ENCODE results near the gene TMEM272. TPM values are rescaled to one million over a fixed set of nuclear protein-coding genes. Genes with fewer than 3 reads are reported as not detected.
A peak's percentile ranks its signal among the peaks of the same experiment; 100 is the strongest.

TMEM272 gene
- total RNA-seq, 2 experiments from 2014 or later: 1.00 to 1.9 TPM

DNA sequence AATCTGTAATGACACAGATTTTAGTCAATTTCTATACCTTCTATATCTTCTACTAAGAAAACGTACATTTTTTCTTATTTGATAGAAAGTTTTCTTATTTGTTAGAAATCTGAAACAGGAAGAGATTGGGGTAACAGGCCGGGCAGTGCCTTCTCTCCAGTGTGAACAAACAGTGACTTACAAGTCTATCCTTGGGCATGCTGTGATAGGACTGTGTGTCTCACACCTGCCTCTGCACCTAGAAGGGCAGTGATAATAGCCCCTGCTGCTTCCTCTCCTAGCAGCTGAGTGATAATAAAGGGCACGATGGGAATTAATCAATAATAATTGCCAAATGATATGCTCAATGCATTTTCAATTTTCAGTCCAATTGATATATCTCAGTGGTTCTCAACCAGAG is 1.4 kb downstream of the TMEM272 start:
- H3K27ac Mint-ChIP-seq: no peak overlapping the region
- H3K4me3 Mint-ChIP-seq: no peak overlapping the region
- H3K9me3 Mint-ChIP-seq: no peaks in the 10 kb centered on the region
- POLR2A ChIA-PET: no interaction called here
- H3K4me1 Mint-ChIP-seq: peaks cover 10% of the 10 kb centered on the region
- DNase-seq (no peak), ATAC-seq (ENCODE audit: low read depth) (no peak)
- no peaks in the 10 kb centered on the region for H3K36me3 Mint-ChIP-seq
- peaks cover 11% of the 10 kb centered on the region for H3K27me3 Mint-ChIP-seq

DNA sequence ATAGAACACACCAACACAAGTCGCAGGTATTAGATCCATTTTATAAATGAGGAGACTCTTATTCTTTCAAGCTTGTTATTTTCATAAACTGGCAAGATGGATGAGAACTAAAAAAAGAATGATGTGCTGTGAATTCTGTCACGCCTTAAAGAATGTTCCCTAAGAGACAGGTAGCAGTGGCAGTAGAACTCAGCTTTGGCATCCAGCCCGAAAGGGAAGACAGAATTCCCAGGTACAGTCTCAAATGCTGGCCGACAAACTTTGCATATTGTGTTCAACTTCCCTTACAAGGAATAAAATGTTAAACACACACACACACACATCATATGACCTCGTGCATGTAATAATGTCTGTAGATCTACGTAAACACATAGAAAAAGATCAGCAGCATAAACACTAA is 3.2 kb downstream of the TMEM272 start:
- POLR2A ChIA-PET: no interaction called here
- Mint-ChIP-seq H3K4me3 (no peak overlapping the region), H3K9me3 (no peaks in the 10 kb centered on the region), H3K27me3 (peaks cover 11% of the 10 kb centered on the region), H3K4me1 (peaks cover 23% of the 10 kb centered on the region), H3K27ac (no peak overlapping the region), H3K36me3 (no peaks in the 10 kb centered on the region)
- no peak for DNase-seq
- ATAC-seq (ENCODE audit: low read depth): no peak

DNA sequence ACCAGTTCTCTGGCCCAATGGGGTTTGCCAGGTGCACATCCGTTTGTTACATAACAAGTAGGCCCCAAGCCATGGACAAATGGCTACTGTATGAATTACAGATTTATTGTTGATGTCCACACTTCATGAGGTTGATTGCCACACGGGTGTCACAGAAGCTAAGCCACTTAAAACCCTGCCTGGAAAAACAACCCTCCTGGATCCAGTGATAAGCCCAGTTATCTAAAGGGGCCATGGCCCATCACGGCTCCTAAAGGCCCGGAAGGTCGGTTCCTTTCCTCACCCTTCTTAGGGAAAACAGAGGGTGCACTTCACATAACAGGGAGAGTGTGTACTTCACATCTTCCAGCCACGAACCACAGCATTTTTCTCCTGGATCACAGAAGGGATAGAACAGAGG is 4.1 kb downstream of the TMEM272 start:
- POLR2A ChIA-PET: no interaction called here
- Mint-ChIP-seq H3K9me3 (no peaks in the 10 kb centered on the region), H3K27me3 (peaks cover 11% of the 10 kb centered on the region), H3K4me3 (no peak overlapping the region), H3K4me1 (peaks cover 28% of the 10 kb centered on the region), H3K27ac (no peak overlapping the region), H3K36me3 (no peaks in the 10 kb centered on the region)
- no peak for ATAC-seq (ENCODE audit: low read depth)
- no peak for DNase-seq

DNA sequence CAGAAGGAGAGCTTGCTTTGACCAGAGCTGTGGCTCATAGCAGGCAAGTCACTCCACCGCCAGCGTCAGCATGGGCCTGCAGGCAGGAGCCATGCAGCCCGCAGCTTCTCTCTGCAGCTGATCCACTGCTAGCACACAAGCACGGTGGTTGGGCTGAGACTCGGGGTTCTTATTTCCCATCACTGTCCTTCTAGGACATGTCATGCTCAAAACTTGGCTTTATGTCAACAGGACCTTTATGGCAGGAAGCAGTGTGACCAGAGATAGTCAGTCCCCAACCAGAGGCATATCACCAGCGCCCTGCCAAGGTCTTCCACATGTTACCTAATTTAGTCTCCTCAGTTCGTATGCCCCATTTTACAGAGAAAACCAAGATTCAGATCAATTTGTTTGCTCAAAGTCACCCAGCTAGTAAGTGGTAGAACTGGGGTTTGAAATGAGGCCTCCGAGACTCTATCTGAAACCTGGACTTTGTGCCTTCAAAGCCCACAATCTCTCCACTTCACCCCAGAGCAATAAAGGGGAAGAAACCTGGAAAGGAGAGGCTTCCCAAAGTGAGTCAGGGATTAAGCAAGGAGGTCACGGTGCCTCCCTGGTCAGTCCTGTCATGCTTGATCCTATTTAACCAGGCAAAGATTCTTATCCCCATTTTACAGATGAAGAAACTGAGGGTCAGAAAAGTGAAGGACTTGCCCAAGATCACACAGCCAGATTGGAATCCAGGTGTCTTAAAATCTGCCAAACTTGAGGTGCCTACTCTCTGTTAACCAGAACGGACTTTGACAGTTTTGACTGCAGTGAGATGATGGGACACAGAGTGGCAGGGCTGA is 5.1 kb downstream of the TMEM272 start:
- Mint-ChIP-seq H3K27ac (no peak overlapping the region), H3K9me3 (no peaks in the 10 kb centered on the region), H3K36me3 (no peaks in the 10 kb centered on the region), H3K4me1 (peaks cover 23% of the 10 kb centered on the region), H3K4me3 (no peak overlapping the region), H3K27me3 (peaks cover 11% of the 10 kb centered on the region)
- no peak for ATAC-seq (ENCODE audit: low read depth)
- POLR2A ChIA-PET: no interaction called here
- DNase-seq: no peak

DNA sequence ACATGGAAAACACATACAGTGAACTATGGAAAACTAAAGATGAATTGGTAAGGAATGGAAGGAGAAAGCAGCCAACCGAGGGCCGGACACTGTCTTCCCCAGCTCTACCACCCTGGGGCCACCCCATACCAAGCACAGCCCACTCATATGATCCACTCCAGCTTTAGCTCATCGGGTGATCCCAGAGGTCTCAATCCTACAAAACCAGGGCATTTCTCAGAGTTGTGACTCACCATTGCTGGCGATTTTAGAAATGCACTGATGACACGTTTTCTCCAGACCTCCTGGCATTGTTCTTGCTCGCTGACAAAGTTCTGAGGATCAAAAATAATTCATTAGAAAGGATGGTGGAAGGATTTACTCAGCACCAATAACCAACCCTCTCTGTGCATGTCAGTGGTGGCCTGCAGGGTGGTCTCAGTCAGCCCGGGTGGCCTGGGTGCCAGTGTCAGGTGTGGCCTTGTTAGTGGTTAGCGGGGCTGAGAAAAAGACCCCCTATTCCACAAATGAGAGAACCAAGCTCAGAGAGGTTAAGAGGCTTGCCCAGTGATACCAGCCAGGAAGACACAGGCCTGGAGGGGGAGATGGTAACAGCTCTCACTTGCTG is 6.6 kb downstream of the TMEM272 start:
- Mint-ChIP-seq H3K27me3 (peaks cover 4% of the 10 kb centered on the region), H3K9me3 (no peaks in the 10 kb centered on the region), H3K4me3 (no peak overlapping the region), H3K36me3 (no peaks in the 10 kb centered on the region), H3K27ac (no peak overlapping the region), H3K4me1 (peaks cover 29% of the 10 kb centered on the region)
- ATAC-seq (ENCODE audit: low read depth): no peak
- no peak for DNase-seq
- POLR2A ChIA-PET: interaction anchor here (0.6 kb wide), 1 partner anchor 607 kb away, joined by 4 read pairs; no protein-coding TSS in a partner anchor

DNA sequence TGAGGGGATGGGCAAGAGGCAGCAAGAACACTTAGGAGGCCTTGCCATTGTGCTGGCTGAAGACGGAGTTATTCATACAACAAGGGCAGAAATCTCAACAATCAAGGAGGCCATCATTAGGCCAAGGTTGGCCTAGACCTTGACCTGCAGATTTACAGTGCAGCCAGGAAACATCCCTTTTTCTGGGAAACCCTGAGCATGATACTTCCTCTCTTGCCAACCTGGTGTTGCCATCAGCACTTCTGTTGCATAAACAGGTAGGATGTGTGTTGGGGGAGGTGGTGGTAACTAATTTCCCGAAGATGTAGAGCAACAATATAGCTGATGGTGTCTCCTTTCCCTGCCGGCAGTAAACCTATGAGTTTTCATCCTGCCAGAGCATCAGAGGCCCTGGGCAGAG is 8.0 kb downstream of the TMEM272 start:
- H3K27ac Mint-ChIP-seq: peak overlapping the region; percentile 21
- DNase-seq (no peak), ATAC-seq (ENCODE audit: low read depth) (no peak)
- no peaks in the 10 kb centered on the region for H3K27me3 Mint-ChIP-seq
- H3K9me3 Mint-ChIP-seq: no peaks in the 10 kb centered on the region
- POLR2A ChIA-PET: interaction anchor here (1.0 kb wide), 1 partner anchor 384 kb away, joined by 3 read pairs; the partner anchor contains the start of gene INTS6
- H3K4me1 Mint-ChIP-seq: peaks cover 40% of the 10 kb centered on the region
- no peaks in the 10 kb centered on the region for H3K36me3 Mint-ChIP-seq
- H3K4me3 Mint-ChIP-seq: peak overlapping the region; percentile 8

DNA sequence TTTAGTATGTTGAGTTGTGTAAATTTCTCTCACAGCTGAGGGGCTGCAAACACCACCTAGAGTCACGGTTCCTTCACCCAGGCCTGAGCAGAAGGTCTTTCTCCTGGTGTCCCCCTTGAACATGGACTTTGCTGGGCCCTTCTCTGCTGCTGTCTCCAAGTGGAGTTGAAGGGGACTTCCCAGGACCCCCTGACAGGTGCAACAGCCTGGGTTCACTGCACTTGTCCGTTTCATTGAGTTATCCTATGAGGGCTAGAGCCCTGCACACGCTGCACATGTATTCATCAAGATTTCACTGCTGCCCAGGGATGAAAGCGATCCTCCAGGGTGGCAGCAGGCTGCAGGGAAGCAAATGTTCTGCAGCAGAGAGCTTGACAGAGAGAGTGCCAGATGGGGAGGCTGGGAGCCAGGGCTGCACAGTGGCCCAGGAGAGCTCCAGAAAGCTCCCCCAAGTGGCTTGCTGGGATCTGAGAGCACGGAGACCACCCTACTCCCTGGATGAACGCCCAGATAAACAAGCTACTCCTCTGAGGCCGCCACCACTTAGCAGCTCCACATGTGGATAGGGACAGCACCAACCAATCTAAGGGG is 10.3 kb downstream of the TMEM272 start:
- H3K4me1 Mint-ChIP-seq: peaks cover 47% of the 10 kb centered on the region
- no peaks in the 10 kb centered on the region for H3K36me3 Mint-ChIP-seq
- POLR2A ChIA-PET: interaction anchor here (0.8 to 1.0 kb wide), 2 partner anchors 9 to 19 kb away, joined by 4 to 6 read pairs; no protein-coding TSS in a partner anchor
- H3K27ac Mint-ChIP-seq: peak overlapping the region; percentile 28
- DNase-seq (no peak), ATAC-seq (ENCODE audit: low read depth) (no peak)
- no peaks in the 10 kb centered on the region for H3K27me3 Mint-ChIP-seq
- H3K4me3 Mint-ChIP-seq: no peak overlapping the region
- H3K9me3 Mint-ChIP-seq: no peaks in the 10 kb centered on the region

DNA sequence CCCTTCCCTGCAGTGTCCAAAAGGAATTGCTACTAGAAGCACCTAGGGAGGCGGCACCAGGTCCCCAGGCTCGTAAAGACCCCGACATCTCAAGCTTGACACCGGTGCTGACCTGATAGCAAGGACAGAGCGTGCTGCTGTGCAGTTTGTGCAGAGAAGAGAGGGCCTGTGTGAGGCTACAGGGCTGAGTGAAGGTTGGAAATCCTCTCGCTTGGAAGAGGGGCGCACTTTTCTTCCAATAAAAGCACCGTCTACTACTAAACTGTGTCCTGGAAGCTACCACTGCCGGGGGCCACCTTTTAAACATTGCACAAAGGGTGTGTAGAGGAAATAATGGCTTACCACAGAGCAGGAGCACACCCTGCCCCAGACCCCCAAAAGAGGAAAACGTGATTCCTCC is 11.0 kb downstream of the TMEM272 start:
- ATAC-seq (ENCODE audit: low read depth) (no peak), DNase-seq (no peak)
- Mint-ChIP-seq H3K27ac (peak overlapping the region; percentile 49), H3K27me3 (no peaks in the 10 kb centered on the region), H3K36me3 (no peaks in the 10 kb centered on the region), H3K4me3 (no peak overlapping the region), H3K4me1 (peaks cover 48% of the 10 kb centered on the region), H3K9me3 (no peaks in the 10 kb centered on the region)
- POLR2A ChIA-PET: interaction anchor here (0.8 to 1.0 kb wide), 2 partner anchors 8 to 18 kb away, joined by 4 to 6 read pairs; no protein-coding TSS in a partner anchor

DNA sequence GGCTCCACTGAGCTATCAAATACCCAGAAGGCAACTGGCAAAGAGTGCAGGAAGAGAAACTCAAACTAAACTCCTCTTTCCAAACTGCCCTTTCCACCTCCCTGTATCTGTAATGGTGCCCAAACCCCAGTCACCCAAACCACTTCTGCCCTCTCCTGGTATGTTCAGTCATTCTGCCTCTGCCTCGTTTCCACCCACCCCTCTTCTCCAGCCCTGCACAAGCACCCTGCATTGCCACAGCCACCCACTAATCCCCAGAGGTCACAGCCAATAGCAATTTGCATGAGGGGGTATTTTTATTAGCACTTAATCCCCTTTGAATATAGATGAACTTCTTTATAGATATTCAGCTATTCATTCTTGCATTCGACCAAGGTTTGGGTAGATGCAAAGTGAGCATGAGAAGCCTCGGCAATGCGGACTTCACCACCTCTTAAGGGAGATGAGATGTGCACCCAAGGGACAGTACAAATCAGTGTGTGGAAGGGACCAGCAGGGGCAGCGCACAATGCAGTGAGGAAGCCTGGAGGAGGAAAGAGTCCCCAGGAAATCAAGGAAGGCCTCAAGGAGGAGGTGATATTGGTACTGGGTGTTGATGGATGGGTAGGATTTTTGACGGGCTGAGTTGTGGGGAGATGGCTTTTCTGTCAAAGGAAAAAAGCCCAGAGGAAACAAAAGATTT is 12.4 kb downstream of the TMEM272 start:
- Mint-ChIP-seq H3K4me1 (peaks cover 51% of the 10 kb centered on the region), H3K4me3 (peak overlapping the region; percentile 9), H3K27ac (peak overlapping the region; percentile 17), H3K27me3 (no peaks in the 10 kb centered on the region), H3K36me3 (no peaks in the 10 kb centered on the region), H3K9me3 (no peaks in the 10 kb centered on the region)
- no peak for DNase-seq
- ATAC-seq (ENCODE audit: low read depth): peak; percentile 95
- POLR2A ChIA-PET: interaction anchor here (1.0 to 2.7 kb wide), 3 partner anchors 10 to 18 kb away, joined by 3 to 20 read pairs (median 11); no protein-coding TSS in a partner anchor

DNA sequence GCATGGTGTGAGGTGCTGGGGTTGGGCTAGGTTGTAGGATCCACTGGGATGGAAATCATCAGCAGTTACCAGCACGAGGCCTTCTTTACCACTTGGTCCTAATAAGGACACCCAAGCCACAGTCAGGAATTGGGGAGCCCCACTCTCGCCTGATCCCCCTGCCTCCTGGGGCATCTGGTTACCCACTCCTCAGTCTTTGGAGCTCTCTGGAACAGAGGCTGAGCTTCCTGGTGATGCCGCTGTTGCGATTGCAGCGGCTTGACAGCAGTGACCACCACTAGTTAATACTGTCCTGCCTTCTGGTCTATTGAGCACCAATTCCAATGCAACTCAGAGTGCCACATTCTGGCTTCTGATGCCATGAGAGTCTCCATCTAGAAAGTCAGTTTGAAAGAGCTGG is 13.5 kb downstream of the TMEM272 start:
- H3K36me3 Mint-ChIP-seq: no peaks in the 10 kb centered on the region
- no peak overlapping the region for H3K27ac Mint-ChIP-seq
- ATAC-seq (ENCODE audit: low read depth) (no peak), DNase-seq (no peak)
- no peaks in the 10 kb centered on the region for H3K9me3 Mint-ChIP-seq
- no peaks in the 10 kb centered on the region for H3K27me3 Mint-ChIP-seq
- no peak overlapping the region for H3K4me3 Mint-ChIP-seq
- peaks cover 51% of the 10 kb centered on the region for H3K4me1 Mint-ChIP-seq
- POLR2A ChIA-PET: interaction anchor here (0.7 to 2.7 kb wide), 3 partner anchors 9 to 16 kb away, joined by 3 to 20 read pairs (median 11); no protein-coding TSS in a partner anchor

DNA sequence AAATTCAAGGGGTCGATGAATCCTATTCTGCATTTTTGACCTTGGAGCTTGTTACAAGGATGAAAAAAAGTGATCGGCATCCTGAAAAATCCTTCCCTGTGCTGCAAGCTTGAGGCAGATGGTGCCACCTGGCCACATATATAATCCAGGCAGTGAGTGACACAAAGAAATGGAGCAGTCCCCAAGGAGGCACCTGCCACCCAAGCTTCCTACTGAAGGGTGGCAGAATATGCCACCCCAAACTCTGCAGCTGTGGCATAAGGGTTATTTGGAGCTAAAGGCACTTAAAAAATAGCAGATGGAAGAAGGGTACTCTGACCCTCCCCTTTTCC is 15.4 kb downstream of the TMEM272 start:
- Mint-ChIP-seq H3K9me3 (no peaks in the 10 kb centered on the region), H3K4me3 (no peak overlapping the region), H3K27me3 (no peaks in the 10 kb centered on the region), H3K36me3 (no peaks in the 10 kb centered on the region), H3K27ac (no peak overlapping the region), H3K4me1 (peaks cover 59% of the 10 kb centered on the region)
- DNase-seq: no peak
- ATAC-seq (ENCODE audit: low read depth): no peak
- POLR2A ChIA-PET: no interaction called here

DNA sequence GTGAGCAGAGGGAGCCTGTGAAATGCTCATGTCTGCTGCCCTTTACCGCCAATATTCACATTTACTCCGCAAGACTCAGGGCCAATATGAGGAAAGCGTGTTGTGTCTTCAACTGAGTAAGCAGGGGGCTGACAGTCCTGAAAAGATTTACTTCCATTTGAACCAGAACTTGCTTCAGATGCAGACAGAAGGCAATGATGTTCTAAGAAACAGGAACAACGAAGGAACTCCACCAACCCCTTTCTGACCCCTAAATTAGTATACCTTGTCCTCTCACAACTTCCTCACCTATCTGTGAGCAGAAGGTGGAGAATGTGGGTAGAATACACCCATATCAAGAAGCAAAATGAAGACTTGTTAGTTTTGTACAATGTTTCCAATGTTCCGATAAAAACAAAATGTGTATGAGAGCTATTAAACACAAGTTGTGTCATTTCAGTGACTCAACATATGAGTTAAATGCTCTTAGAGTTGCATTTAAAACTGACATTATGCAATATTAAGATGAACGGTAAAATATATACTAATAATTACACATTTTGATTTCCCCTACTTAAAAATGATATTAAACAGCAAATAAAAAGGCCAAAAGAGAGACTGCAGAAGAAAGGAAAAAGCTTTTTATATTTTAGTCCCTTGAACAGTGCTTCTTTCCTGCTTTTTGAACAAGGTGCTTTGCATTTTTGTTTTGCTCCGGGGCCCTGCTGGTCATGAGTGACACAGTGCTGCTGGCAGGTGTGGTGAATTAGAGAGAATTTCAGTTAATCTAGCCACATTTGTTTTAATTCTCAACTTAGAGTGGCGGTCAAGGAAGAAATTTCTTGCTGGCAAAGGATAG is 16.0 kb downstream of the TMEM272 start:
- Mint-ChIP-seq H3K9me3 (no peaks in the 10 kb centered on the region), H3K27me3 (no peaks in the 10 kb centered on the region), H3K27ac (no peak overlapping the region), H3K4me3 (no peak overlapping the region), H3K4me1 (peaks cover 57% of the 10 kb centered on the region), H3K36me3 (no peaks in the 10 kb centered on the region)
- DNase-seq: no peak
- ATAC-seq (ENCODE audit: low read depth): no peak
- POLR2A ChIA-PET: no interaction called here
